Activated naive CD4-positive, alpha-beta T cell (primary cell): ENCODE data around the gene AFF3.

Experiments
- DNase-seq, 4 experiments: peaks; one replicate each; lab custom pipeline; 2025; lab: John Stamatoyannopoulos, UW

Gene AFF3

DNA sequence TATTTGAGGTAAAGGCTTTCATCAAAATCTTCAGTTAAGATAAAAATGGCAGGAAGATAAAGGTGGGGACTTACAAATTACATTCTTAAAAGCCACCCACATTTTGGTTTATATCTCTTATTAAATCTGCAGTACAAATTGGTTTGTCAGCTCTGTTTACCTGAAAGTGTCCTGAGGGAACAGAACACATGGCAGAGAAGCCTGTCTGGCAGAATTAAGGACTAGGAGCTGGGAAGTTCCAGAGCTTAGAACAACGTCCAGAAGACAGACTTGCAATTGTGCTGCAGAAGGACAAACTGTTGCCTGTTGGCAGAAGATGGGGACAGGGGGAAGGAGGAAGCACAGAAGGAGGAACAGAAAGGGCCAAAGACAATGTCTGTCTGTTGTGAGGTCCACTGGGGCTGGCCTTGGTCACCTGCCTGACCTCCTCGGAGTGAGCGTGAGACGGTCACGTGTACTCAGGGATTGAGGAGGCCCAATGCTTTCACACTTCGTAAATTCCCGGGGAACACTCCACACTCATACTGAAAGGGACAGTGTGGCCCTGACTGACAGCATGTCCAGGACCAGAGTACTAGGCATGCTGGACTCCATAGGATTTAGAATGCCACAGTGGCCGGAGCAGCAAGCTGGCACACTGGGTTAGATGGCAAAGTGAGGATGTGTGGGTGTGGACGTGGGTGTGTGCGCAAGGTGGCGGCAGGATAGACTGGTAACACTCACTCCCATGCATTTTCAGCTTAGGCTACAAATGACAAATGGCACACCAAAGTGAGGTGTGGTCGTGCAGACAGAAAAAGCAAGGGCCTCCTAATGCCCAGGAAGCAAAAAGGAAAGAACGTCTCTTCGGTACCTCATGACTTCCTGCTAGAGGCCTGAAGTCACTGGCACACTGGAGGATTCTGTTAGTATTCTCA lies 441.6 kb downstream of the AFF3 start:
- DNase-seq, result no peak

DNA sequence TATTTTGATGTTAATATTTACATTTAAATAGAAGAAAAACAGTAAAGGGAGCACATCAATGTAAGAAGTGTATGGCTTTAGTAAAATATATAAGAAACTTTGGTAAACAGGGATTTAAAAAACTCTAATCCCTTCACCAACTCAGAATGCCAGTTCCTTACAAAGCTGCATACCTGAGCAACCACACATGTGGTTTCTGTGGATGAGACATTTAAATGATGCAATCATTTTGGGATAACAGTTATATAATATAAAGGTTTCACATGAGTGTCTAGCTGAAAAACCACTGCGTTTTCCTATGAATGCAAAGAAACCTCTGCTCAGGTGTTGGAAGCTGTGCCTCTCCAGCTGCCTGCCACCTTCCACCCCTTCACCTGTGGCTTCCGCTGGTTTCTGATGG lies 443.5 kb downstream of the AFF3 start:
- no peak for DNase-seq

DNA sequence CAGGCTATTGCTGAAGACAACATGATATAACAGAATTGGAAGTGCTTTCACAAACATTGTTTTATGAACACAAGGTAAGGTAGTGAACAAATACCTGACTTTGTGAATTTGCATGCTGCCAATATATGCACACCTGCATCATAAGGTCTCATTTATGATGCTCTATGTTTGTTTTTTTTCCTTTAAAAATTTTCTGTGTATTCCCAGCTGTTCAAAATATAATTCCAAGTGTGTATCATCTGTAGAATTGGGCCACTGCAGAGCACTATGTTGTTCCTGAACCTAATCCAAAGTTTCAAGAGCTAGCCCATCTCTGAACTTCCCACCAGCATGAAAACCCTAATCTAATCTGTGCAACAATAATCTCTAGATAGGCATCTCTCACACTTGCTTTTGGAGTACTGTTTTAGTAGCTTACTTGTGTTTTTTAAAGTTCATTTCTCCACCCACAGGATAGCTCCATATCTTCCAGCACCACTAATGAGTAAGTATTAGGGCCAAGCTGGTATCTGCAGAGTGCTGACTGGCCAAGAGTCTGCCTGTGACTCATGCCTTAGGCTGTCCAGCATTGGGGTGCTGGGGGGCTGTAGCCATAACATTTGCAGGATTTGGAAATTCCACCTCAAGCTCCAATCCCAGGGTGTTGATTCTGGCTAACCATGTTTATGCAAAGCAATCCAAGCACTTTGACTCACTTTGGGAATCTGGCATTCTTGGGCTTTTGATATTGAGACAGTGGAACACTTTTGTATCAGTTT lies 444.4 kb downstream of the AFF3 start:
- DNase-seq, result no peak

DNA sequence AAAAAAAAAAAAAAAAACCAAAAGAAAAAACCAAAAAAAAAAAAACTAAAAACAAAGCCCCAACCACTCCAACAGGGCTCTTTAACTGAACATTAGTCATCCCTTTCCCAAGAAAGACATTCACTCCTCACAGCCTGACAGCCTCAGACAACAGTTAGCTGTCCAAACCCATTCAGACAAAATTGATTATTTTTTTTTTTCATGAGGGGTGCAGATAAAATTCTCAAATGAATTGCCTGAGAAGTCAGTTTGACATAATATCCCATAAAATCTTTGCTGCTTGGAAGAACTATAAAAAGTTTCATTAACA lies 446.5 kb downstream of the AFF3 start:
- no peak for DNase-seq

DNA sequence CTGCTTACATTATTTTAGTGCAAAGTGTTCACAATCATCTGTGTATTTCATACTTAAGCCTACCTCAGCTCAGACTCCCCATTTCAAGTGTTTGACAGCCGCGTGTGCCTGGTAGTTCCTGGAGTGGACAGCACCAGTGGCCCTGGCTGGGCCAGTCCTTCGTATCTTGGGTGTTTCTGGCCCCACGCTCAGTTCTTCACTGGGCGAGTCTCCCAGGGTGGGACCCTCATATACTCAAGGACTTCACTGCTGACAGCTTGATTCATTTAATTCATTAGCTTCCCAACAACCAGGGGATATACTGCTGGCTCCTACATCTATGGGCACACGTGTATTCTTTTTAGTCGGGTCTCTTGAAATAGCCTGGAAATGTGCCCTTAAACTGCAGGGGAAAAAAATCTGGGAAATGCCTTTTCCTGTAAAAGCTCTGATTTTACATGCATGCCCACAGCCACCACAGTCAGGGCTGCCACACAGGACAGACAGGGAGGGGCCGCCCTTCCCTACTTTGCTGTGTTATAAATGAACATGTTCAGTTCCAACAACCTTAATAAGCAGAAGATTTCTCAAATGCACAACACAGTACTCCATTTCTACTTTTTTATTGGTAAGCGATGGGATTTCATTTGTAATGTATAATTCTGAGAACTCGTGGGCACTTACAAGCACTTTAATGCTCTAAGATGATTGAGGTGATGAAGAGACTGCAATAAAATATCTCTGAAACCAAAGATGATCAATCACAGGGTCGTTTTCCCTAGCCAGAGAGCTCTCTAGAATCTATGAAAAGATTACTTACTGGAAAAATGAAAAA lies 447.1 kb downstream of the AFF3 start:
- DNase-seq, result no peak

DNA sequence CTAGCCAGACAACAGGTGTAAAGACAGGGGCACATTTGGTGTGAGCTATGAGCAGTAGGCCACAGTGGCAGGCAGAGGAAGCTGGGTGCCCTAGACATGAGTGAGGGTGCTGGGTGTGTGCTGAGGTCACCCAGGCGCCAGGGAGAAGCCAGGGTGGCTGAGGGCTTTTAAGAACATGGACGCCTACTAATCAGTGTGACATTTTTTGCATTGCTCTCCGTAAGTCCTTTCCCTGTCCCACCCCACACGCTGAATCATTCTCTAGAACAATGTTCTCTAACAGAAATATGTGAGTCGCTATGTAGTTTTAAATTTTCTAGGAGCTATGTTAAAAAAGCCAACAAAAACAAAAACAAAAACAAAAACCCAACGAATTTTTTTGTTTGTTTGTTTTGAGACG lies 448.1 kb downstream of the AFF3 start:
- no peak for DNase-seq

DNA sequence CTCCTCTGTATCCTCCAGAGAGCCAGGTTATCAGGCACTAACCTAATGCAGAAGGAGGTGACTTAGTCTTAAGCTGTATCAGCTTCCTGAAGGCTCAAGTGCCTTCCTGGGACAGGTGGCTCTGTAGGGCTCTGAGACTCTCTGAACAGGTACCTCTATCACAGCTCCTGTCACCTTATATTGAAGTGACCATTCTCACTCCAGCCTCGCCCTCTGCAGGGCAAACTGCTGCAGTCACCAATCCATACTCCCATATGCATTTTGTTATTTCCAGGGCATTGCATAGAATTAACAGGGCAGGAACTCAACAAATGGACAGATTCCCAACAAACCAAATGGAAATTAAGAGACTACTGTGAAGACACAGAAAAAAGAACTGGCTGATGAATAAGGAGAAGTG lies 449.6 kb downstream of the AFF3 start:
- no peak for DNase-seq

DNA sequence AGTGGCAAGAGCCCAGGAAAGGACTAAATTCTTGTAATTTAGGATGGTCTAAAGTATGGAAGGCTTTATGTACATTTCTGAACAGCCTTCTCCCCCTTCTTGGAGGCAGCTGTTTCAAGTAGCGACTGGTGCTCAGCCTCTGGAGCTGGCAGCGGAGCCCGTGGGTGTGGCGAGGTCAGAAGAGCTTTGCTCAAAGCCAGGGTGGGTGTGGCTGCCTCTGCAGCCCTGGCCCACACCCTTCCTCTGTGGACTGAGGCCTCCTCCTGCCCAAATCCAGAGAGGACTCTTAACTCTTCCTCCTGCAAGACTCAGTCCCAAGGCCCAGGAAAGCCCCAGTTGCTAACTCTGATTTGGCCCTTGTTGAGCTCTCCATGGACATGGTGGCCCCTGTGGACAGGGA lies 450.5 kb downstream of the AFF3 start:
- DNase-seq, result no peak

DNA sequence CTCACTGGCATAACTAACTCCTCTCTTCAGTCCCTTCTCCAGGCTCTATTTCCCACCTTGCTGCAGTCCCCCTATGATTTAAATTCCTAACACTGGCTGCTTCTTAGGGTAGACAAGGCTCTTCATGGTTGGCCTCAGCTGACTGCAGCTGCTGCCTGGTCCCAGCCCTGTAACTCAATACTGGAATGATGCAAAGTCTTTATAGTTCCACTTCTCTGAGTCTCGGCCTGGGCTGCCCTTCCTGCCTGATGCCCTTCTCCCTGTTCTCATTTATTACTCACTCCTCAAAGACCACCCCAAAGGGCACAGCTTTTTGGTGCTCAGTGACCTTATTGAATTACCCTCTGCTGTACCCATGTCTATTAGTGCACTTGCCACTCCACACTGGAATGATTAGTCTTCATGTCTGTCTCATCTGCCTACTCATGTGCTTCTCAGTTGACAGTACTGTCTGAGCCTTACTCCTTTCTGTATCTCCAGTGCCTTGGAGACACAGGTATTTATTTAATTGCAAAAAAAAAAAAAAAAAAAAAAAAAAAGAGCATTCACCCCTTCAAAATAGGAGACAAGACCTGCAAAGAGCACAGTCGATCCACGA lies 453.1 kb downstream of the AFF3 start:
- no peak for DNase-seq

DNA sequence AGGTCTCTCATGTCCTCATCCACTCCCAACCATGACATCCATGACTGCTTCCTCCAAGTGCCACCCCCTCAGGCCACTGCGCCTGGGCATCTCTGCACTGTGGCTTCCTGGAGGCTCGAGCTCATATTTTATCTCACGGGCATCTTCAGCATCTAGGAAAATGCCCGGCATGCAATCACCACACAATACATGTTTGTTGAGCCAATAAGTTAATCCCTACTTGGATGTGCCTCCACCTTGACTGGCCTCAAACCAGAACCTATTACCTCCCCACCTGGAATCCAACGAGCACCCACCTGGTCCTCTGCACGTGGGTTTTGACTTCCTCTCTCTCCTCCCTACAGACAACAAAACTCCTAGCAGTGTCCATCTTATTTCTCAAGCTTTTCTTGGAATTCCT lies 453.7 kb downstream of the AFF3 start:
- DNase-seq, result no peak

DNA sequence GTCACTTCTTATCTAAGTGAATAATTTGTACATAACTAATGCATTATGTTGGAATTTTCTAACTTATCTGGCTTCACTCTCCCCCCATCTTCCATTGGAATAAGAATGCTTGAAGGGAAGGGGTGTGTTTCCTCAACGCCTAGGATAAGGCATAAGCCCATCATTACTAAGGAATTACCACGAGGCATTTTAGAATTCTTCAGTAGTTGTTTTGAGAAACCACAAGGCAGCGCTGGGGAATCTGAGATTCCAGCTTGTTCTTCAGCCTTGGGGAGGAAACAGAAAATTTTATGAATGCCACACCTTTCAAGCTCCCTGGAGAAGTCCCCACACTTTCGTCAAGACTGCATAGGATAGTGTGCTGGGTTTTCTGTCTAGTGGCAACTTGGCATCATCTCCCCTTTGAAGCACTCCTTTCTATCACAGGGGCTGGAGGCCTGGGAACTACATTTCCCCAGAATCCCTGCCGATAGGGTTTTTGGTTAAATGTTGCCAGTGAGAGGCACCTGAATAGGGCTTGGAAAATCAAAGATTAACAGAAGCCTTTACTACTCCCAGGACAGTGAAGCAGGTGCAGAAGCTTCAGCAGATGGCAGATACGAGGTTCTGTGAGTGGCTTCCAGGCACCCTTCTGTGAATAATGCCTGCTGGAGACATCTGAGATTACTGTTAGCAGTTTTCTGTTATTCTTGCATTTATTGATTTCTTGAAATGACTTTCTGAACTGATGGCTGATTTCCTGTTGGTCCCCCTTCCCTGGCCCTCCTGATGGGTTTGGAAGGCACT lies 459.9 kb downstream of the AFF3 start:
- DNase-seq, result no peak

DNA sequence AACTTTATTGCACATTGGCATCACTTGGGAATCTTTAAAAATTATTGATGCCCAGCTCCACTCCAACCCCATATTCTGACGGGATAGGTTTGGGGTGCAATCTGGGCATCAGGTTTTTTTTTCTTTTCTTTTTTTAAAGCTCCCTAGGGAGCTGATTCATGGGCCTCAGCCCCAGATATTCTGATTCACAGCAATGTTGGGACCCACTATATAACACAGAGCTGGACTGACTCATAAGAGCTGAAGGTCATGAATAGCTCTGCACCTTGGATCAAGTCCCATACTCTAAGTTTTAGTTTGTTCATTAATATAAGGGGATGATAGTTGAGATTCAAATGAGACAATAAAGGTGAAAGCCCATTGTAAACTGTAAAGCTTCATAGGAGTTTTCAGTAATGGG lies 461.4 kb downstream of the AFF3 start:
- no peak for DNase-seq

DNA sequence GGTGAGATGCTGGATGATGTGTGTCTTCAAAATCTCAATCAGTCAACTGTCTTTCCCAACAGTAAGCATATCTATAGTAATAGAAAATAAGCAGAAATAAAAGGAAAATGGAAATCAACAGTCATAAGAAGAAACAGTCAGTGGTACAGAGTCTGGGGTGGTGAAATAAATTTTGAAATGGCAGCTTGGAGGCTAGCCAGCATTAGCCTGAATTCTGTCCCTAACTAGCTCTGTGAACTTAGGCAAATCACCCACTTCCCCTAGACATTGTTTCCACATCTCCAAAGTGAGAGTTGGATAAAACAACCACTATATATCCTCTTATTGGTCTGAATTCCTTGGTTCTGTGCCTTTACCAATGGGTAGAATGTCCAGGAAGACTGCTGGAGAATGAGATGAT lies 462.9 kb downstream of the AFF3 start:
- DNase-seq, result no peak

DNA sequence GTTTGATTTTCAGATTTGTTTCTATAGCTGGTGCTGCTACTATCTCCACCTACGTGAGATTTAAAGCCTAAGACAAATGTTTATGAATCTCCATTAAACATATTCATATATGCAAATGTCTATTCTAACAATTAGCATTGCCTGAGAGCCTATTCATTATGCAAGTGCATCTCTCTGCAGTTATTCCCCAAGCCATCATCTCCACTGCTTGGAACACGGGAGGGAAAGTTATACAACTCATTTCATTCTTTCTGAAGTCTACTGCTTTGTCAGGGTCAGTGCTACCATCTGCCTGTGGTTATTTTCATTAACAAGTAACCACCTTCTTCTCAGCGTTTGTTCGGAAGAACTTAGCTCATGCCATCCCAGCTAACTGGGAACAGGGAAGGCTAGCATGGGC lies 463.8 kb downstream of the AFF3 start:
- DNase-seq, result no peak

DNA sequence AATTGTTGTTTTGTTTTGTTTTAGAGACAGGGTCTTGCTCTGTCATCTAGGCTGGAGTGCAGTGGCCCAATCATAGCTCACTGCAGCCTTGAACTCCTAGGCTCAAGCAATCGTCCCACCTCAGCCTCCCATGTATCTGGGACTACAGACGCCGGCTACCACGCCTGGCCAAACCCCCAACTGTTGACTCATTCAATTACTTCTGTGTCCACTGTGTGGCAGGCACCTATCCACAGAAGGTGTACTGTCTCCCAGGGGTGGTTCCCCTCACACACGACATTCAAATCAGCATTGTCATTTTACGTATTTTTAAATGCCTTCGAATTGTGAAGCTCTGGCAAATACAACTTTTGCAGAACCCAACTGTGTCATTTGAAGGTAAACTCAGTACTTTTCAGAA lies 464.6 kb downstream of the AFF3 start:
- no peak for DNase-seq

DNA sequence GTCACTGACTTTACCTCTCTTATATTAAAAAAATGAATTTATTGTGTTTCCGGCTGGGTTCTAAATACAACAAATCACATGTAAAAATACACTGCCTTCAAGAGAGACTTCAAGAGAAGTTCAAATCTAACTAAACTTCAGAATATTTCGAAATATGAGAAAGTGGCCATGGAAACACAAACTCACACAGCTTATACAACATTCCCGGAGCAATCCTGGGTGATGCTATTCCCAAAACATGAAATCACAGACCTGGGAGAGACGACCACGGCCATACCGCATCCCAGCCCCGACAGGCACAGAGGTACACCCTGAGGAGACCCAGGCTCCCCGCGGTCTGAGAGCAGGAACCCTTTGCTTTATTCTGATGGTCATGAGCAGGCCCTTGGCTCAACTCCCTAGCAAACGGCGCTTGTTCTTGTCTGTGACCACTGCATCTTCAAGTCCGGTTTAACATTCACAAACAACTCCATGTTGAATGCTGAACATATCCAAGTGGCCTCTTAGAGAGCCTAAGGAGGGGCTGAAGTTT lies 467.2 kb downstream of the AFF3 start:
- no peak for DNase-seq

DNA sequence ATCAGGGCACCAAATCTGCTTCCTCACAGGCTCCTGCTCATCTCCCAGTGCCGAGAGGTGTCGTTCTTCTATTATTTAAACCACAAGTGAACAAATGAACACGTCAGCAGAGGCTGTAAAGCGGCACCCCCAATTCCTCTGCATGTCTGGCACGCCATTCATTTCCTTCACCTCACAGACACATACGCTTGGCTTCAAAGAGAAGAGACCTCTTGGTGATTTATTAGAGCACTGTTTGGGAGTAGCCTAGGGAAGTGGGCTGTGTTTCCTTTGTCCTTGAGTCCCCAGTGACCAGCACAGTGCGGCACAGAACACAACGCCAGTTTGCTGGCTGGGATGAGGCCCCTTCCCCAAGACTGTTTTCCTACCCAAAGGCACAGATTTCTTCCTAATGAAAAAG lies 468.3 kb downstream of the AFF3 start:
- DNase-seq, result no peak

DNA sequence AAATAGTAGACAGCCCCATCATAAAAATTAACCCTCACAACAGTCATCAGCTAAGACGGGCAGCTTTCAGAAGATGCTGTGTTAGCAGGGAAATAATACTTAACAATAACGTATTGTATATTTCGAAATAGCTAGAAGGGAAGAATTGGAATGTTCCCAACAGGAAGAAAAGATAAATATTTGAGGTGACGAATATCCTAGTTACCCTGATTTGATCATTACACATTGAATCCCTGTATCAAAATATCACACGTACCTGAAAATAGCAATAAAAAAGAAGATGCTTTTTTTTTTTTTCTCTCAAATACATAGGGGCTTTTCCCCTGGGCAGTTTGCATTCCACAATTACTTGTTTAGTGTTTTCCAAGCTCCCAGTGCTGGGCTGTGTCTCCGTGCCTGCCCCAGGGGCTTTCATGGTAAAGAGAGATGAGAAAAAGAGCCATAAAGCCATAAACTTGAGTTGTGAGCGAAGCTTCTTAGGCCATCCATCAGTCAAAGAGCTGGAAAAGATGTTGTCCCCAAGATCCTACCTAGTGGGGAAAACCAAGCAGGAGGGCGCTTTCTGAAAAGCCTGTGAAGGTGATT lies 469.5 kb downstream of the AFF3 start:
- no peak for DNase-seq

DNA sequence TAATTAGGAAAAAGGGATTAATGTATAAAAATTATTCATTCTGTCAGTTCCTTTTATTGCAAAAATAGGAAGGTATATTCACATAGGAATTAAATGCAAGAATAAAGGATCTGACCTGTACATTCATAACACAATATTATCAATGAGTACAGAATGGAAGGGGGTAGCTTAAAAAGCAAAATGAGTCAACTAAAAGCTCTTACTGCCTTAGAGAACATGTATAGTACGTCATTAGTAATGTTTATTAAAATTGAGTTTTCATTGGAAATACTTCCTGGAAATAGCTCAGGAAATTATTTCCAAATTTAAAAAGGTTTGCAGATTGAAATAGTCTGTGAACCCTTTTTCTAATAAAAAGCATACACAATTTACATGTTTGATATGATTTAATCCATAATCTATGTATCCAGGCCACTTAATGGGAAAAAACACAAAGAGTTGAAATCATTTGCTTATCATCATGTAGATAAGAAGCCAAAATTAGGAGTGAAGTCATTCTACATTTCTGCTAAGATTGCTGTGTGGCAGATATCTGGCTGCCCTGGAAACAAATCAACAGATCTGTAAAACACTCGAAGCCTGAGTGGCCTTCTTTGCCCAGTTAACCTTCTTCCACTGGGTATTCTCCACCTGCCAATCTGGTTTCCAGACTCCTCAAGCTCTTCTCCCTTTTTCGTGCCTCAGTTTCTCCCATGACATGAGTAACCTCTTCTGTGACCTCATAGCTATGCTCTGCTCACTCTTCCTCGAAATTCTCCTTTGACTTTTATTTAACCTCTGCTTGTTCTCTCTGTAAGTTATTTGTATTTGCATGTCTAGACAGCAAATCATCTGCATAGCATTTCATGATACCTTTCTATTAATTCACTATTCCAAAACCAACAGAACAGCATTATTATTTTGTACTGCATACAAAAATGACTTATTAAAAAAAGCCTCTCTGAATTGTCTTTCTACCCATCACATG lies 471.3 kb downstream of the AFF3 start:
- DNase-seq, result no peak

DNA sequence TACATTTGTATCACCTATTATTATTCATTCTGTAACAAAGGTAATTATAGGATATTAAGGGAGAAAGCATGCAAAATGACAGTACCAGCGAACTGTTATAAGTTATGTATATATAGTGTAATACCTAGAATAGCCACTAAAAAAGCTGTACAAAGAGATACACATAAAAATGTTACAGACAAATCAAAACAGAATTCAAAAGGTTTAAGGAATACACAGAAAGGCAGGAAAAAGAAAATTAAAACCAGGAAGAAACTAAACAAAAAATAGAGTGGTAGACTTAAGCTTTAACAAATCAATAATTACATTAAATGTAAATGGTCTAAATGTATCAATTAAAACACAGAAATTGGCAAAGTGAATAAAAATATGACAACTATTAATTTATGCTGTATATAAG lies 476.1 kb downstream of the AFF3 start:
- no peak for DNase-seq
